NCI-H82 treated with DMSO at 0.1 percent for 48 hours (cell line): ENCODE data around the gene SLC47A1.
"Not testable (repeated sequence)": the region's sequence is repeated elsewhere in the genome, so short reads cannot be mapped to it uniquely, and the experiment has no call there.

ENCODE experiments used
- DNase-seq: peaks from one replicate; lab custom pipeline; 2025; ENCODE audit not compliant: unreplicated experiment; lab: John Stamatoyannopoulos, UW

SLC47A1 gene, protein sequence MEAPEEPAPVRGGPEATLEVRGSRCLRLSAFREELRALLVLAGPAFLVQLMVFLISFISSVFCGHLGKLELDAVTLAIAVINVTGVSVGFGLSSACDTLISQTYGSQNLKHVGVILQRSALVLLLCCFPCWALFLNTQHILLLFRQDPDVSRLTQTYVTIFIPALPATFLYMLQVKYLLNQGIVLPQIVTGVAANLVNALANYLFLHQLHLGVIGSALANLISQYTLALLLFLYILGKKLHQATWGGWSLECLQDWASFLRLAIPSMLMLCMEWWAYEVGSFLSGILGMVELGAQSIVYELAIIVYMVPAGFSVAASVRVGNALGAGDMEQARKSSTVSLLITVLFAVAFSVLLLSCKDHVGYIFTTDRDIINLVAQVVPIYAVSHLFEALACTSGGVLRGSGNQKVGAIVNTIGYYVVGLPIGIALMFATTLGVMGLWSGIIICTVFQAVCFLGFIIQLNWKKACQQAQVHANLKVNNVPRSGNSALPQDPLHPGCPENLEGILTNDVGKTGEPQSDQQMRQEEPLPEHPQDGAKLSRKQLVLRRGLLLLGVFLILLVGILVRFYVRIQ

DNA sequence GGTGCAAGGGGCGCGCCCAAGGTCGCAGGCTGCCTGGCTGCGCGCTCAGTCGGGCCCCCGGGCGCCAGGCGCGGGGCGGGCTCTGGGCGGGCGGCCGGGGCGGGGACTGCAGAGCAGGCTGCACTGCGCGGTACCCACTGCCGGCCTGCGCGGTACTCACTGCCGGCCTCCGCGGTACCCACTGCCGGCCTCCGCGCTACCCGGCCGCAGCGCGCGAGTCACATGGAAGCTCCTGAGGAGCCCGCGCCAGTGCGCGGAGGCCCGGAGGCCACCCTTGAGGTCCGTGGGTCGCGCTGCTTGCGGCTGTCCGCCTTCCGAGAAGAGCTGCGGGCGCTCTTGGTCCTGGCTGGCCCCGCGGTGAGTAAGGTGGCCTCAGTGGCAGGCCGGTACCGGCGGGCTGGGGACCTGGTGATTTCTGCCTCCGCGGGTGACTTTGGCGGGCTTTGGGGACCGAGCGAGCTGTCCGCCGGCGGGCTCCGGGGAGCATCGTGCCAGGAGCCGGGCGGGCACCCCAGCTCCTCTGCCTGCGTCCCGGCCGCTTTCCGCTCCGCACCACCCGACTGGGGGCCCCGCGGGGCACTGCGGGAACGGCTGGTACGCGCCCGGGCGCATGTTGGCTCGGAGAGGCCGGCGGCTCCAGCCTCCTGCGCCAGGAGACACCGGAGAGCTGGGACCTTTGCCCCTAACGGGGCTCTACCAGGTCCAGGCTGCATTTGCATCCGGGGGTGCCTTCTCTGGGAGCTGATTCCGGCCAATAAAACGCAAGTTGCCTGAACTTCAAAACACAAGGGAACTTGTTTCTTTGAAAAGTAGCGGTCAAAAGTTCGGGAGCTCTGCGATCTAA, at the start of gene SLC47A1:
Gene SLC47A1, plus strand, starts transcription at position 137 of the 844 bp plus-strand sequence. Its CDS starts 86 bp downstream, at position 223.
- DNase-seq = no peak

DNA sequence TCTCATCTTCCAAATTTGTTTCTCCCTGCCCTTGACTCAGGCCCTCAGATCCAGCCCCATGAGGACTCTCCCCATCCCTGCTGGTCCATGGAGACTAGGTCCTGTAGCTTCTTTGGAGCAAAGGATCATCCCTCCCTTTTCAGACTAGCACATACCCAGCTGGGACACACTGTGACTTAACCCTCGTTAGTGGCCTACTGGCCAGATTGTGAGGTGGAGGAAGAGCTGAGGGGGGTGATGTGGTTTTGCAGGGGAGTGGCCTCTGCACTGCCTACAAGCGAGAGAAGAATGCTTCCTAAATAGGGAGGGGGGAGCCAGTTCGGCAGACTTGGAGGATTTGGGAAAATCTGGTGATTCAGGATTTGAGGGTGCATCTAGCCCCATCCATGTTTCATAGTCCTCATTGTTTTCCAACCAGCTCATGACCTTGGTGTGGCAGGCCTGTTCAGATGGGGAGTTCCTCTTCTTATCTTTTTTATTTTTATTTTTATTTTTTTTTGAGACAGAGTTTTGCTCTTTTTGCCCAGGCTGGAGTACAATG, 47.8 kb upstream of the SLC47A1 start:
- no peak for DNase-seq

DNA sequence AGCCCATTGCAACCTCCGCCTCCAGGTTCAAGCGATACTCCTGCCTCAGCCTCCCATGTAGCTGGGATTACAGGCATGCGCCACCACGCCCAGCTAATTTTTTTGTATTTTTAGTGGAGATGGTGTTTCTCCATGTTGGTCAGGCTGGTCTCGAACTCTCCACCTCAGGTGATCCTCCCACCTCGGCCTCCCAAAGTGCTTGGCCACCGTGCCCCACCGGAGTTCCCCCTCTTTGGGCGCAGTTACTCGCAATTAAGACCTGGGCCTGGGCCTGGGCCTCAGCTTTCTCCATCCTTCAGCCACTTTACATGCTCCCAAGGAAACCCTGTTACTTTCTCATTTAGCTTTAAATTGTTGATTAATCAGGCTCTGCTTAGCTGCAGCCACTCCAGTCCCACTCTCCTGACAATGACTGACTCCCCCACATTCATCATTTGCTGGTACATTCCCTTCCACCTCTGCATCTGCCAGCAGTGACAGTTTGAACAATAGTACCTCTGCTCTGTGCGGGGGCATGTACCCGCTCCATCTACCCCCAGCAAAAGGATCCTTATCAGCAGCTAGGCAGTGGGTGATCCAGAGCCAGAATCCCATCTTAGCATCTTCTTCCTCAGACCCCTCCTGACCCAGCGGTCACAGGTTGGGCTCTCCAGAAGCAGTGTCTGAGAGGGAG, 47.2 kb upstream of the SLC47A1 start:
- DNase-seq = no peak

GRCh38 chr17:19487024-19487600, 46.5 kb upstream of the SLC47A1 start:
- no peak for DNase-seq

- peak; percentile 50 for DNase-seq
These were observed 41.5 kb upstream of the SLC47A1 start for GRCh38 chr17:19492141-19492540.

GRCh38 chr17:19494961-19495806, 38.5 kb upstream of the SLC47A1 start:
- DNase-seq = no peak

DNA sequence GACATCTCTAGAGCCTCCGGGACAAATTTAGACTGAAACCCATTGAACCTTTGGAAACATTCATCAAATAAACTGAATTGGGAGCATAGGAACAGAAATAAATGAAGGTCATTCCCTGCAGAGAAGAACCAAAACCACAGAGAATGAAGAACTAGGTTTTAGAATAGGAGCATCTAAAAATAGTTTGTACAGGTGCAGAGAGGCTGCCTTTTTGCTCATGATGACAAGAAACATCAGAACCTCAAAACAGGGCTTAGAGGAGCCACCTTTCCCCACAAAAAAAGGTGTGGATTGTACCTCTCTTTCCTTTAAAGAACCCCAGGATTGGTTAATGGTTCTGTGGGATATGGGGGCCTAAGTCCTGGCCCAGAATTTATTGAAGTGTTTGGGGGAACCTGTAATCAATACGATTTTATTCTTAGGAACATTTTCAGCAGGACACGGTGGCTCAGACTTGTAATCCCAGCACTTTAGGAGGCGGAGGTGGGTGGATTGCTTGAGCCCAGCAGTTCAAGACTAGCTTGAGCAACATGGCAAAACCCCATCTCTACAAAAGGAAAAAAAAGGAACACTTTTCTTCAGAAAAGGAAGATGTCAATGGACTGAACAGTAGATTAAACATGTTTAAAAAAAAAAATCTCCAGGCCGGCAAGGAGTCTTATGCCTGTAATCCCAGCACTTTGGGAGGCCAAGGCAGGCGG, 37.7 kb upstream of the SLC47A1 start:
- DNase-seq = no peak

GRCh38 chr17:19497624-19498023, 36.0 kb upstream of the SLC47A1 start:
- DNase-seq = no peak

- no peak for DNase-seq
These were observed 32.4 kb upstream of the SLC47A1 start for GRCh38 chr17:19501219-19501618.

DNA sequence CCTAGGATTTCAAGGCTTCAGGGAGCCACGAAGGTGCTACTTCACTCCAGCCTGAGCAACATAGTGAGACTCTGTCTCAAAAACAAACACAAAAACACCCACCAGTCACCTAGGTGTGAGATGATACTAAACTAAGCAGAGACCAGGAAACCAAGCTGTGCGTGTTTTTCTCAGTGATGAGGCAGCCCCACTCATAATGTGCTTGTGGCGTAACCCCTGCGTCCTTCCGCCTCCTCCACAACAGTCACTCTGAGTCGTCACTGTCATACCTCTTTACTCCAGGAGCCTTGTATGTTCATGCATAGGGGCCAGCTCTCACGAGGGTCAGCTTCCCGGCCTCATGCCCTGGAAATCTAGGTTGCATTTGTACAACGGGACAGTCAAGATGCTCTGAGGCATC, 31.1 kb upstream of the SLC47A1 start:
- DNase-seq = no peak

DNA sequence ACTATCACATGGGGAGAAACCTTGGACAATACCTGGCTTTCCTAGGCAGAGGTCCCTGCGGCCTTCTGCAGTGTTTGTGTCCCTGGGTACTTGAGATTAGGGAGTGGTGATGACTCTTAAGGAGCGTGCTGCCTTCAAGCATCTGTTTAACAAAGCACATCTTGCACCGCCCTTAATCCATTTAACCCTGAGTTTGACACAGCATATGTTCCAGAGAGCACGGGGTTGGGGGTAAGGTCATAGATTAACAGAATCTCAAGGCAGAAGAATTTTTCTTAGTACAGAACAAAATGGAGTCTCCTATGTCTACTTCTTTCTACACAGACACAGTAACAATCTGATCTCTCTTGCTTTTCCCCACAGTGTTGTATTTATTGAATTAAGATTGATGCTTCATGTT, 28.1 kb upstream of the SLC47A1 start:
- not testable (repeated sequence) for DNase-seq

GRCh38 chr17:19507775-19508576, 25.7 kb upstream of the SLC47A1 start:
- peak; percentile 79 for DNase-seq

GRCh38 chr17:19508577-19508867, 25.1 kb upstream of the SLC47A1 start:
- DNase-seq = no peak

DNA sequence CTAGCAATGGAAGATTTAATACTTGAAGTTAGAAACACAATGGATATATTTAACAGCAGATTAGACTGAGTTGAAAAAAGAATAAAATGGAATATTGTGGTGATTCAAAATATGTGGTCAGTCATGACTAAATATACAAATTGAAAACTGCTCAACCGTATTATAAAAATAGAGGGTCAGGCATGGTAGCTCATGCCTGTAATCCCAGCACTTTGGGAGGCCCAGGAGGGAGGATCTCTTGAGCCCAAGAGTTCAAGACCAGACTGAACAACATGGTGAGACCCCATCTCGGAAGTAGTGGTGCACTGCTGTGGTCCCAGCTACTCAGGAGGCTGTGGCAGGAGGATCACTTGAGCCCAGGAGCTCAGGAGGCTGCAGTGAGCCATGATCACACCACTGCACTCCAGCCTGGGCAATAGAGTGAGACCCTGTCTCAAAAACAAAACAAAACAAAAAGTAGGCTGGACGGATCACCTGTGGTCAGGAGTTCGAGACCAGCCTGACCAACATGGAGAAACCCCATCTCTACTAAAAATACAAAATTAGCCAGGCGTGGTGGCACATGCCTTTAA, 24.3 kb upstream of the SLC47A1 start:
- DNase-seq = not testable (repeated sequence)

DNA sequence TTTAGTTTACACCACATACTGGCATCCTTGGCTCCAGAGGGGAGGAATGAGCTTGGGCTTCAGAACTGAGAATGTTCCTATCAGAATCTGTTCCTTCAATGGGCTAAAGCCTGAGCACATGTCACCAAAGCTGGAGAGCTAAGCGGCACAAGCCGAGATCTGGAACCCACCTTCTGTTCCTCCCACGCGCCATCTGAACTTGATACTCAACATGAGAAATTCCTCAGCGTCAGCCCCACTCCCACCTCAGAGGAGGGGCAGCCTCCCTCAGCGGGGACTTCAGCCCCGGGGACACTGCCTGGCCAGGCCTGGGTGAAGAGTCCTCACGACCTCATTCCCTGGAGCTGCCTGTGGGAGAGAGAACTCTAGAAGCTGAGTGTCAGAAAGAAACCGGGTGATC, 22.8 kb upstream of the SLC47A1 start:
- DNase-seq = no peak

DNA sequence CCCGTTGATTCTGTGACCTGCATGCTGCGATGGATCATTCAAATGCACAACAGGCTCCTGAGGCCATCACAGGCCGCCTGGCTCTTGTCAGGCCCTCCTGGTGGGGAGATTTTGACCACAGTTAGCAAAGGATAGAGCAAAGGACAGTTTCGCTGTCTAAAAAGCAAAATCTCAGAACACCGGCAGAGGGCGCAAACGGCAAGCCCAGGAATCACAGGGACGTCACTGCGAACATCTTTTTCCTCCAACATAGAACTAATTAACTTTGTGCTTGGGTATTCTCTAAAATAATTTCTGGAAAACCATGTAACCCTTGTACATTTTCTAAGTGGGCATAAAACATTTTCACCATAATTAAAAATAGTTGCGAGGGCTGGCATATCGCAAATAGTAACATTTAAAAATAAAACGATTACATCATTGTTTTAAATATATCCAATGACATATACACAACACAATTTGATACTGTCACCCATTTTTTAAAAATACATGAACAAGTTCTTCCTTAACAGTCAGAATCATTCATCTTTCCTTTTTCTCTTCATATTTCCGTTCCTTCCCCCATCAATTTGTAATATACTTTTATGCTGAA, 19.7 kb upstream of the SLC47A1 start:
- peak; percentile 65 for DNase-seq

DNA sequence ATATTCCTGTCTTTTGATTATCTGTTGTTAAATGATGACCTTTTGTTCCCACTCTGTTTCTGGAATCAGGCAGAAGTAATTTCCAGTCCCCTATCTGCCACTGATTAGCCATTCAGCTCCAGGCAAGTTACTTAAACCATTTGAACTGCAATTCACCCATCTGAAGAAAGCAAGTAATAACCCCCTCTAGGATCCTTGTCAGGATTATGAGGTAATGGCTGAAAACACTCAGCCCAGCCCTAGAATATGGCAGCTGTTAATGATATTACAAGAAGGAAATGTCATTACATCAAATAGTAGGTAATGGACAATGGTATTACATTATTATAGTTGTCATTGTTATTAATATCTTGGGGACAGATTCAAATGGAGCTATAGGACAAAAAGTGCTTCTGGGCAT, 16.0 kb upstream of the SLC47A1 start:
- DNase-seq = no peak
